Panc1 (cell line): Measurements from ENCODE around the gene IKZF3.
"Not testable (repeated sequence)": the region's sequence is repeated elsewhere in the genome, so short reads cannot be mapped to it uniquely, and the experiment has no call there.

Source experiments
- CTCF ChIP-seq: fragments of 450-650 bp; IDR thresholded peaks from 2 replicates; pipeline ENCODE4 v1.5.1; 2017; ENCODE audit warnings: mild to moderate bottlenecking
- POLR2AphosphoS5 ChIP-seq: IDR thresholded peaks from 2 replicates; pipeline ENCODE4 v1.6.1; 2012; ENCODE audit warnings: mild to moderate bottlenecking, low read depth, low read length, moderate library complexity
- SIN3A ChIP-seq: IDR thresholded peaks from 2 replicates; pipeline ENCODE4 v1.6.1; 2012; ENCODE audit warnings: low read depth, mild to moderate bottlenecking, low read length, moderate library complexity, borderline replicate concordance; ENCODE audit not compliant: insufficient read depth
- TF ChIP-seq, protein P1 (sequence below), 2 experiments: IDR thresholded peaks; 2 replicates each; pipeline ENCODE4 v1.6.1; 2011 to 2012; ENCODE audit warnings: low read depth in 2 of 2, control low read depth in 1 of 2, low read length in 1 of 2, mild to moderate bottlenecking in 1 of 2, moderate library complexity in 1 of 2; ENCODE audit not compliant: insufficient read depth in 1 of 2

DNA sequence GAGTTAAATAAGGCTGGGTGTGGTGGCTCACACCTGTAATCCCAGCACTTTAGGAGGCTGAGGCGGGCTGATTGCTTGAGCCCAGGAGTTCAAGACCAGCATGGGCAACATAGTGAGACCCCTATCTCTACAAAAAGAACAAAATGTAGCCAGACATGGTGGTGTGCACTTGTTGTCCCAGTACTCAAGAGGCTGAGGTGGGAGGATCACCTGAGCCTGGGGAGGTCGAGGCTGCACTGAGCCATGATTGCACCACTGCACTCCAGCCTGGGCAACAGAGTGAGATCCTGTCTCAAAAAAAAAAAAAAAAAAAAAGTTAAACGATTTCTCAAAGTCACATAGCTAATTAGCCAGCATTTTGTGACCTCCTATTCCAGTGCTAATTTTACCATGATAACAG lies 99.9 kb downstream of the IKZF3 start:
- TF ChIP-seq CTCF, POLR2AphosphoS5, SIN3A: not testable (repeated sequence)
- TF ChIP-seq, protein P1, sequence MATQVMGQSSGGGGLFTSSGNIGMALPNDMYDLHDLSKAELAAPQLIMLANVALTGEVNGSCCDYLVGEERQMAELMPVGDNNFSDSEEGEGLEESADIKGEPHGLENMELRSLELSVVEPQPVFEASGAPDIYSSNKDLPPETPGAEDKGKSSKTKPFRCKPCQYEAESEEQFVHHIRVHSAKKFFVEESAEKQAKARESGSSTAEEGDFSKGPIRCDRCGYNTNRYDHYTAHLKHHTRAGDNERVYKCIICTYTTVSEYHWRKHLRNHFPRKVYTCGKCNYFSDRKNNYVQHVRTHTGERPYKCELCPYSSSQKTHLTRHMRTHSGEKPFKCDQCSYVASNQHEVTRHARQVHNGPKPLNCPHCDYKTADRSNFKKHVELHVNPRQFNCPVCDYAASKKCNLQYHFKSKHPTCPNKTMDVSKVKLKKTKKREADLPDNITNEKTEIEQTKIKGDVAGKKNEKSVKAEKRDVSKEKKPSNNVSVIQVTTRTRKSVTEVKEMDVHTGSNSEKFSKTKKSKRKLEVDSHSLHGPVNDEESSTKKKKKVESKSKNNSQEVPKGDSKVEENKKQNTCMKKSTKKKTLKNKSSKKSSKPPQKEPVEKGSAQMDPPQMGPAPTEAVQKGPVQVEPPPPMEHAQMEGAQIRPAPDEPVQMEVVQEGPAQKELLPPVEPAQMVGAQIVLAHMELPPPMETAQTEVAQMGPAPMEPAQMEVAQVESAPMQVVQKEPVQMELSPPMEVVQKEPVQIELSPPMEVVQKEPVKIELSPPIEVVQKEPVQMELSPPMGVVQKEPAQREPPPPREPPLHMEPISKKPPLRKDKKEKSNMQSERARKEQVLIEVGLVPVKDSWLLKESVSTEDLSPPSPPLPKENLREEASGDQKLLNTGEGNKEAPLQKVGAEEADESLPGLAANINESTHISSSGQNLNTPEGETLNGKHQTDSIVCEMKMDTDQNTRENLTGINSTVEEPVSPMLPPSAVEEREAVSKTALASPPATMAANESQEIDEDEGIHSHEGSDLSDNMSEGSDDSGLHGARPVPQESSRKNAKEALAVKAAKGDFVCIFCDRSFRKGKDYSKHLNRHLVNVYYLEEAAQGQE (IDR thresholded peaks at IDR 0.05; ENCODE audit: insufficient read depth in 1 of 2, low read depth in 2 of 2, low read length in 1 of 2): not testable (repeated sequence)
